NCI-H2227 treated with DMSO at 0.1 percent for 48 hours (cell line): Measurements from ENCODE around the gene CDRT4.
"Not testable (repeated sequence)": the region's sequence is repeated elsewhere in the genome, so short reads cannot be mapped to it uniquely, and the experiment has no call there.

Experiments
- DNase-seq: peaks from one replicate; lab custom pipeline; 2025; lab: John Stamatoyannopoulos, UW

Gene CDRT4

GRCh38 chr17:15456972-15457722 is 10.3 kb downstream of the CDRT4 start:
- DNase-seq, result no peak

- no peak for DNase-seq
Measured at GRCh38 chr17:15456496-15456895, 10.9 kb downstream of the CDRT4 start.

- DNase-seq, result no peak
Measured at GRCh38 chr17:15454346-15454745, 13.1 kb downstream of the CDRT4 start.

GRCh38 chr17:15453782-15454181 is 13.6 kb downstream of the CDRT4 start:
- no peak for DNase-seq

GRCh38 chr17:15453246-15453645 is 14.2 kb downstream of the CDRT4 start:
- DNase-seq, result no peak

- DNase-seq, result no peak
Measured at GRCh38 chr17:15452746-15453145, 14.7 kb downstream of the CDRT4 start.

GRCh38 chr17:15451680-15452079 is 15.7 kb downstream of the CDRT4 start:
- no peak for DNase-seq

- no peak for DNase-seq
Measured at GRCh38 chr17:15448580-15448956, 18.9 kb downstream of the CDRT4 start.

- DNase-seq, result no peak
Measured at GRCh38 chr17:15447928-15448579, 19.4 kb downstream of the CDRT4 start.

GRCh38 chr17:15446036-15446435 is 21.4 kb downstream of the CDRT4 start:
- no peak for DNase-seq

GRCh38 chr17:15444805-15445204 is 22.6 kb downstream of the CDRT4 start:
- DNase-seq, result no peak

GRCh38 chr17:15442311-15443180 is 24.9 kb downstream of the CDRT4 start:
- DNase-seq, result no peak

- DNase-seq, result no peak
Measured at GRCh38 chr17:15441315-15441714, 26.1 kb downstream of the CDRT4 start.

- DNase-seq, result no peak
Measured at GRCh38 chr17:15440347-15440746, 27.1 kb downstream of the CDRT4 start.

- not testable (repeated sequence) for DNase-seq
Measured at GRCh38 chr17:15439205-15439985, 28.0 kb downstream of the CDRT4 start.

GRCh38 chr17:15438491-15439105 is 28.8 kb downstream of the CDRT4 start:
- no peak for DNase-seq

GRCh38 chr17:15437303-15437635 is 30.2 kb downstream of the CDRT4 start:
- no peak for DNase-seq

- no peak for DNase-seq
Measured at GRCh38 chr17:15436473-15437302, 30.7 kb downstream of the CDRT4 start.

GRCh38 chr17:15434956-15435355 is 32.5 kb downstream of the CDRT4 start:
- no peak for DNase-seq

- DNase-seq, result no peak
Measured at GRCh38 chr17:15432807-15433611, 34.4 kb downstream of the CDRT4 start.
